Karpas-422 (cell line): ENCODE data around the gene GGT5. TPM values are rescaled to one million over a fixed set of nuclear protein-coding genes. Genes with fewer than 3 reads are reported as not detected.
"Not testable (repeated sequence)": the region's sequence is repeated elsewhere in the genome, so short reads cannot be mapped to it uniquely, and the experiment has no call there.

ENCODE experiments used
- DNase-seq: peaks from one replicate; pipeline ENCODE4 v3.0.0-alpha.2; 2015
- H2AFZ ChIP-seq: fragments of 200-600 bp; sonication (generic); 2 replicates; pipeline ENCODE4 v1.6.1; 2014; ENCODE audit warnings: antibody characterized with exemption, low read length, mixed read lengths
- H3K27ac ChIP-seq: fragments of 200-600 bp; sonication (generic); 2 replicates; pipeline ENCODE4 v1.5.1; 2014; ENCODE audit warnings: mild to moderate bottlenecking, low read length, moderate library complexity
- H3K27me3 ChIP-seq: fragments of 200-600 bp; sonication (generic); 2 replicates; pipeline ENCODE4 v1.6.1; 2014; ENCODE audit warnings: low read length, mixed read lengths
- H3K36me3 ChIP-seq: fragments of 200-600 bp; sonication (generic); 2 replicates; pipeline ENCODE4 v1.6.1; 2014; ENCODE audit warnings: low read length, mixed read lengths; ENCODE audit not compliant: insufficient read depth
- H3K4me1 ChIP-seq: fragments of 200-600 bp; sonication (generic); 2 replicates; pipeline ENCODE4 v1.6.1; 2014; ENCODE audit warnings: mild to moderate bottlenecking, low read length, mixed read lengths
- H3K4me2 ChIP-seq: fragments of 200-600 bp; sonication (generic); 2 replicates; pipeline ENCODE4 v1.6.1; 2014; ENCODE audit warnings: low read length, low read depth, mild to moderate bottlenecking; ENCODE audit not compliant: poor library complexity, severe bottlenecking
- H3K4me3 ChIP-seq: fragments of 200-600 bp; sonication (generic); 2 replicates; pipeline ENCODE4 v1.5.1; 2014; ENCODE audit warnings: mild to moderate bottlenecking, antibody characterized with exemption, low read length, mixed read lengths
- H3K79me2 ChIP-seq: fragments of 200-600 bp; sonication (generic); 2 replicates; pipeline ENCODE4 v1.6.1; 2014; ENCODE audit warnings: mild to moderate bottlenecking, low read length, mixed read lengths
- H3K9ac ChIP-seq: fragments of 200-600 bp; sonication (generic); 2 replicates; pipeline ENCODE4 v1.6.0; 2014; ENCODE audit warnings: low read length
- H3K9me2 ChIP-seq: fragments of 200-600 bp; sonication (generic), shearing (Covaris generic); replicated peaks from 2 replicates; pipeline ENCODE4 v1.6.0; 2014; ENCODE audit warnings: mild to moderate bottlenecking, low read length, moderate library complexity; ENCODE audit not compliant: insufficient read depth
- H3K9me3 ChIP-seq: fragments of 300-700, 200-600 bp; sonication (generic); 2 replicates; pipeline ENCODE4 v1.6.1; 2014; ENCODE audit warnings: low read length, mixed read lengths
- H4K20me1 ChIP-seq: fragments of 200-600 bp; sonication (generic); 2 replicates; pipeline ENCODE4 v1.6.1; 2014; ENCODE audit warnings: mild to moderate bottlenecking, antibody characterized with exemption, low read length, low read depth; ENCODE audit not compliant: insufficient read depth
- total RNA-seq: library from RNA; depleted of rRNA; stranded (reverse); fragments of >200 nt; shearing (Covaris generic); gene quantifications from 2 replicates; pipeline ENCODE4 v1.2.3, GENCODE V29; 2014; ENCODE audit warnings: low replicate concordance

GGT5 gene
- total RNA-seq, 1 experiment from 2014 or later: not detected

DNA sequence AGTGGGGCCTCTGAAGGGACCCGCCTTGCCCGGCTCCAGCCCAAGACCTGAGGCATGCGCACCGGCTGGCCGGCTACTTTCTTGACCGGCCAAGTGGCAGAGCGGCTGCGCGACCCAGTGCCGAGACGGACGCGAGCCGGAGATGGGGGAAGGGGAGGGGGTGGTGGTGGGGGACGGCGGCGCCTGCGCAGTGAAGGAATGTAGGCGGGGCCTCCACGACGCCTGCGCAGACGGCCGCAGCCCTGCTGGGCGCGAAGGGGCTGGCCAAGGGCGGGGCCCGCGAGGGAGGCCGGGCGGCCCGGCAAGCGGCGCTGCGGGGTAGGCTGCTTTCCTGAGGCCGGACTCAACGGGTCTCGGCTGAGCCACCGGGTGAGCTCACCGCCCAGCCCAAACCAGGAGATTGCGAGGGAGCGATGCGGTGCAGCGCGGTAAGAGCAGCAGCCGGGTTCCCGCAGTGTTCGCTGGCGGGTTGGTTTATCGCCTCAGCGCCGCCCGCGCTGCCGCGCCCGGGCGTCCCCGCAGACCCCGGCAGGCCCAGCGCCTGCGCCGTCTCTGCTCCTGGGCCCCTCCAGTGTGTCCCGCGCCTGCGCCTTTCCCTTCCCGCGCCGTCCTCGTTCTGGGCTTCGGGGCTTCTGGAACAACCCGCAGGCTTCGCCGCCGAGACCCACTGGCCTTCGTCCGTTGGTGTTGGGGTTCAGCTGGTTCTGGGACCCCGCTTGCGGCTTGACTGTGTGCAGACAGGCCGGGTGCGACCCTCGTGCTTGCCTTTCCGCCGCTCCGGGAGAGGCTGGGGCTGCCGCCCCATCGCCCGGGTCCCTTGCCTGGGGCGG lies 25.9 kb upstream of the GGT5 start, which contains the start of gene SPECC1L:
SPECC1L (plus strand) TSS at position 276 of the 830 bp plus-strand sequence. CDS start 31,401 bp downstream, outside the sequence.
- Histone ChIP-seq H3K4me1 (peaks cover 37% of the 10 kb centered on the region), H3K36me3 (no peaks in the 10 kb centered on the region), H4K20me1 (peaks cover 20% of the 10 kb centered on the region), H3K4me2 (peak within 1 kb of the TSS; percentile 98), H3K4me3 (peak within 1 kb of the TSS; percentile 96), H3K27me3 (no peaks in the 10 kb centered on the region), H2AFZ (peak within 1 kb of the TSS; percentile 97; the same call in 1 of the 2 replicates), H3K9ac (peak within 1 kb of the TSS; percentile 99), H3K9me2 (no peaks in the 10 kb centered on the region), H3K9me3 (no peaks in the 10 kb centered on the region), H3K27ac (peak within 1 kb of the TSS; percentile 79), H3K79me2 (peaks cover 51% of the 10 kb centered on the region)
- DNase-seq: peak; percentile 96

- H3K27me3 ChIP-seq, DNase-seq, H2AFZ ChIP-seq, H3K27ac ChIP-seq, H3K36me3 ChIP-seq, H3K4me2 ChIP-seq, H3K4me3 ChIP-seq, H3K9me2 ChIP-seq, H4K20me1 ChIP-seq, H3K9me3 ChIP-seq, H3K9ac ChIP-seq, H3K79me2 ChIP-seq: not testable (repeated sequence)
- peaks cover 24% of the 10 kb centered on the region for H3K4me1 ChIP-seq
Observed at GRCh38 chr22:24266495-24266894, 21.6 kb upstream of the GGT5 start.

DNA sequence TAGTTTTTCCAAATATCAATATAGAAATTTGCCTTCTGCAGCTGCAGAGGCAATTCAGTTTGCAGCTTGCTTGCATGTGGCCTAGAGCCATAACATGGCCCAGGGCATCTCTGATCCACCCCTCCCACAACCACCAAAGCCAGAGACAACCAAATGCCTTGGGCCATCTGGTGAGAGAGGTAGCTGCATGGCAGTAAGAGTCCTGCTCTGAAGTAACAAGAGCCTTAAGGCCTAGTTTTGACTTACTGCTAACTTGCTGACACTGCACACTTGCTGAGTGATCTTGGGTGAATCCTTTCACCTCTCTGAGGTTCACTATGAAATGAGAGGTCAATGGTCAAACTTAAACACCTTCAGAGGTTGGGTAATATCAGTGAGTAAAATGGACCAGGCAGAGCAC lies 20.9 kb upstream of the GGT5 start:
- Histone ChIP-seq H3K79me2 (peaks cover under 1% of the 10 kb centered on the region), H3K36me3 (no peaks in the 10 kb centered on the region), H3K4me2 (no peak overlapping the region), H4K20me1 (no peaks in the 10 kb centered on the region), H3K27ac (no peak overlapping the region), H3K4me1 (peaks cover 24% of the 10 kb centered on the region), H3K4me3 (no peak overlapping the region), H3K9me3 (no peaks in the 10 kb centered on the region), H3K9me2 (no peaks in the 10 kb centered on the region), H3K27me3 (no peaks in the 10 kb centered on the region), H3K9ac (no peak overlapping the region), H2AFZ (no peak overlapping the region)
- peak; percentile 41 for DNase-seq

GRCh38 chr22:24264329-24264896 lies 19.5 kb upstream of the GGT5 start:
- H3K9me3 ChIP-seq, H3K27ac ChIP-seq, H4K20me1 ChIP-seq, H3K4me3 ChIP-seq, DNase-seq, H3K9ac ChIP-seq, H2AFZ ChIP-seq, H3K9me2 ChIP-seq, H3K27me3 ChIP-seq, H3K79me2 ChIP-seq, H3K36me3 ChIP-seq: not testable (repeated sequence)
- peak overlapping the region; percentile 40 for H3K4me2 ChIP-seq
- peaks cover 21% of the 10 kb centered on the region for H3K4me1 ChIP-seq

DNA sequence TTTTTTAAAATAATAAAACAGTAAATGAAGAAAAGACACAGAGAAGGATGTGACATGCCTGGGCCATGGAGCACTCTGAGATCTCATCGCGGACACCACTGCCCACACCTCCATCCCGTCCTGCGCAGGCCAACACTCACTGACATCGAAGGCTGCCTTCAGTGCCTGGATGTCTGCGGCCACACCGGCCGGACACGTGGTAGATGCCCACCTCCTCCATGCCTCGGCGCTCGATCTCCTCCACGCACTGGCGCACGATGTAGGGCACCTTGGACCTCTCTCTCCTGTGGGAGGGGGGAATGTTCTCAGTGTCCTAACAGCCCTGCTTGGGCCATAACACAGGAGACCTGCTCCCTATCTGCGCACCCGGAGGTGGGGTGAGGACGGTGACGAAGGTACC lies 18.6 kb upstream of the GGT5 start:
- H3K4me2 ChIP-seq, H3K9ac ChIP-seq, H2AFZ ChIP-seq, H3K9me2 ChIP-seq, H3K27me3 ChIP-seq, H3K36me3 ChIP-seq, H3K79me2 ChIP-seq, DNase-seq, H4K20me1 ChIP-seq, H3K27ac ChIP-seq, H3K9me3 ChIP-seq, H3K4me3 ChIP-seq: not testable (repeated sequence)
- H3K4me1 ChIP-seq: peaks cover 21% of the 10 kb centered on the region

DNA sequence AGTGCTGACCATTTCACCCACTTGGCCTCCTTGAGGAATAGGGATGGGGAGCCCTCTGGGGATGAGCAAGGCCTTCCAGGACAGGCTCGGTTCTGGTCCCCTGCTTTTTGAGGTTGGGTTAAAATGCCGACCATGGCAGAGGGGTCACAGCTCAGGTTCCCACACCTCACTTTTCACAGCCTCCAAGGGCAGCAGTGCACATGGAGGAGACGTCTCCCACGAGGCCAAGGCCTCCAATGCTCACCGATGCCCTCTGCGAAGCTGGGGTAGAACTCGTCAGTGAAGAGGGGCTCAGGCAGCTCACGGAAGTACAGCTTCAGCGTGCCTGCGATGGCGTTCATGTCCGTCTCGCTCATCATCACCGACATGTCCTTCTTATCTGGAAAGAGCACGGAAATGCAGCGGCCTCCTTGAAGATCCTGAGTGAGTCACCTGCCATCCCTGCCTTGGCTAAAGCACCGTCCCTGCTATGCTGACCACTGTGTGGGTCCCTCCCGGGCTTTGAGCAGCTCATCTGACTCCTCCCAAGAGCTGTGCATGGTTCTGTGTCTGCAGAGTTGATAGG lies 17.4 kb upstream of the GGT5 start:
- not testable (repeated sequence) for H3K9me2 ChIP-seq, H3K79me2 ChIP-seq, H2AFZ ChIP-seq, H3K9me3 ChIP-seq, H4K20me1 ChIP-seq, H3K4me2 ChIP-seq, H3K27me3 ChIP-seq, H3K27ac ChIP-seq, H3K36me3 ChIP-seq, H3K4me3 ChIP-seq, H3K9ac ChIP-seq
- H3K4me1 ChIP-seq: peaks cover 21% of the 10 kb centered on the region
- peak; percentile 34 for DNase-seq

GRCh38 chr22:24259459-24259858 lies 14.6 kb upstream of the GGT5 start:
- not testable (repeated sequence) for H3K4me2 ChIP-seq, H4K20me1 ChIP-seq, H3K27ac ChIP-seq, H2AFZ ChIP-seq, H3K4me3 ChIP-seq, H3K9me2 ChIP-seq, H3K79me2 ChIP-seq, H3K36me3 ChIP-seq, H3K27me3 ChIP-seq, H3K4me1 ChIP-seq, H3K9ac ChIP-seq, H3K9me3 ChIP-seq
- DNase-seq: peak; percentile 86

DNA sequence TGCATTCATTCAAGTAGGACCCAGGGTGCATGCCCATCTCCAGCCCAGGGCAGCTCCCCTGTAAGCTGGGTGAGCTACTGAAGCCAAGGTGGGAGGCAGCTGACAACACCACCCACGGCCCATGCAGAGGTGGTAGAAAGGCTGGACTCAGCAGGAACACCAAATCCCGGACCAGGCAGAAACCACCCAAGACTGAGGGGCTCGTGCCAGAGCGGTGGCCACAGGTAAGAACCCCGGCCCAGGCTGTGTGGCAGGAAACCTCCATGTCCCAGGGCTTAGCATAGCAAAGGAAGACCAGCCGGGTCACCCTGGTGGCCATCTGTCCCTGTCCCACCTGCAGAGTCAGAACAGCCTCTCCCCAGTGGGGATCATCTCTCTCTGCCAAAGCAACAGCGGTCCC lies 11.9 kb upstream of the GGT5 start:
- not testable (repeated sequence) for H3K4me1 ChIP-seq, H2AFZ ChIP-seq, H3K27ac ChIP-seq, H4K20me1 ChIP-seq, H3K79me2 ChIP-seq, H3K27me3 ChIP-seq, DNase-seq, H3K9me3 ChIP-seq, H3K4me2 ChIP-seq, H3K9ac ChIP-seq, H3K36me3 ChIP-seq, H3K4me3 ChIP-seq, H3K9me2 ChIP-seq
